Right ventricle myocardium superior (tissue), 1 donor: ENCODE data around the gene PAM16. TPM values are rescaled to one million over a fixed set of nuclear protein-coding genes. Genes with fewer than 3 reads are reported as not detected.
A peak's percentile ranks its signal among the peaks of the same experiment; 100 is the strongest.

Experiments used
- ATAC-seq: fragments of 200-7000 bp; cut with Tn5 transposase; one replicate; pipeline ENCODE4 v1.9.1; 2020; ENCODE audit warnings: mild to moderate bottlenecking; ENCODE audit not compliant: poor library complexity
- DNase-seq: peaks from one replicate; pipeline ENCODE4 v3.0.0-alpha.2; 2020
- intact Hi-C: fragments of 100-400 bp; cut with DNase I; formaldehyde crosslinking; loops from one replicate; pipeline ENCODE4 v1.11.2; 2022
- total RNA-seq: library from RNA; stranded (reverse); fragmentation: NEBNext Ultra II Directional; extraction: Animal tissue kit (Norgen Biotek cat#: 25700); gene quantifications from one replicate; pipeline ENCODE4 v1.2.1, GENCODE V29; 2021
- donor health status: DM: no; HTN: yes; CAD: no; lungs with severe emphysema.

PAM16 gene
- total RNA-seq, 1 donor from 2014 or later = 74.0 TPM

DNA sequence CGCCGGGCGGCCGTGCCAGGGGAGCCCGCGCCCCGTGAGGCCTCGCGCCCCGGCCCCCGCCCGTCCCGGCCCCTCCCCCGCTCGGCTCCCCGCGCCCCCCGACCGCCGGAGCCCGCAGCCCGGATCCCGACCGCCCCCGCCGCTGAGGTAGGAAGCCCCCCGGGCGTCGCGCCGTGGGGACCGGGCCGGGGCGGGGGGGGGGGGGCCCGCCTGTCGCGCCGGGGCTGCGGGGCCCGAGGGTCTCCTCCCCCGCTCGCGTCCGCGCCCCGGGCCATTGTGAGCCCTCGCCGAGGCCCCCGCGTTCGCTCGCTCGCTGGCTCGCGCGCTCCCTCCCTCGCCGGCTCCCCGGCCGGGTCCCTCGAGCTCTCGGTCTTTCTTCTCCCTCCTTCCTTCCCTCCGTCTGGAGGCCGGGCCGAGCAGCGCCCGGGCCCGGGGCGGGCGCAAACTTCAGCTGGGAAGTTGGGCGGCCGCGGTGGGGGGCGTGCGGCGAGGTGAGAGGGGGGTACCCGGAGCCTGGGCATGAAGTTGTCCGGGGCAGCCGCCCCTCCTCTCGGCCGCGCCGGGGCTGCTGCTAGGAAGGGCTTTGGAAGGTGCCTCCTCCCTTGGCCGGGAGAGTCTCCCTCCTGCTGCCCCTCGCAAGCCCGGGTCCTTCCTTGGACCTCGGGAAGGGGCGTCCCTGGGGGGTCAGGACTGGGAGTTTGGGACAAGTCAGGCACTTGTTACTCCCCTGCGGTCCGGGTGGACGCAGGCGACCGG is 34.8 kb downstream of the PAM16 start:
- intact Hi-C loops = no loop called here
- no peak for DNase-seq
- ATAC-seq = no peak

- ATAC-seq (peak; percentile 81), DNase-seq (peak; percentile 84)
- intact Hi-C loops = no loop called here
Observed at GRCh38 chr16:4315186-4316107, 35.7 kb downstream of the PAM16 start, which contains the start of gene GLIS2. Gene GLIS2, plus strand, starts transcription at chr16:4316067. Its CDS starts 16,214 bp downstream, at chr16:4332281.

DNA sequence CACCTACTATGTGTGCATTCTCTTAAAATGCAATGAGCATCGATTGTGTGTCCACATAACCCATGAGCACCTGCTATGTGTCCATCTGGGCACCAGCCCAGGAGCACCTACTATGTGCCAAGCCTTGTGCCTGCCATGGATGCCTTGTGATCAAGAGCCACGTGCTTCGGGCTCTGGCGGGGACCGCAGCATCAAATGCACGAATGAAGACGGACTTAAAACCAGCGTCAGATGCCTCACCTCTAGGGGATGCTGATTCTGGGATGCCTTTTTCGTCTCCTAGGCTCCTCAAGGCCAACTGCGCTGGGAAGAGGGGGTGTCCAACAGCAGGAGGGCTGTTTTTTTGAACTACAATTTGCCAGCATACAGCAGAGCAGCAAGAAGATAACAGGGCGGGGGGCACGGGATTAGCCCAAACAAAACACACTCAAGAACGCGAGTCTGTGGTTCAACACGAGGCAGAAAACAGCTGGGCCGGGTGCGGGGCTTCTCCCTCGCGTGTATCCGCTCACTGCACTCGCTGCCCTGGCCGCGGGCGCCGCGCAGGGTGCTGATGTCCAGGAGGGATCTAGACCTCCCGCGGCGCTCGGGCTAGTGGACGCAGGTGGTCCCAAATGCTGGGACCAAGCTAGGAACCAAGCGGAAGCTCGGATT is 36.5 kb downstream of the PAM16 start:
- intact Hi-C loops = no loop called here
- DNase-seq = no peak
- peak; percentile 0 for ATAC-seq

DNA sequence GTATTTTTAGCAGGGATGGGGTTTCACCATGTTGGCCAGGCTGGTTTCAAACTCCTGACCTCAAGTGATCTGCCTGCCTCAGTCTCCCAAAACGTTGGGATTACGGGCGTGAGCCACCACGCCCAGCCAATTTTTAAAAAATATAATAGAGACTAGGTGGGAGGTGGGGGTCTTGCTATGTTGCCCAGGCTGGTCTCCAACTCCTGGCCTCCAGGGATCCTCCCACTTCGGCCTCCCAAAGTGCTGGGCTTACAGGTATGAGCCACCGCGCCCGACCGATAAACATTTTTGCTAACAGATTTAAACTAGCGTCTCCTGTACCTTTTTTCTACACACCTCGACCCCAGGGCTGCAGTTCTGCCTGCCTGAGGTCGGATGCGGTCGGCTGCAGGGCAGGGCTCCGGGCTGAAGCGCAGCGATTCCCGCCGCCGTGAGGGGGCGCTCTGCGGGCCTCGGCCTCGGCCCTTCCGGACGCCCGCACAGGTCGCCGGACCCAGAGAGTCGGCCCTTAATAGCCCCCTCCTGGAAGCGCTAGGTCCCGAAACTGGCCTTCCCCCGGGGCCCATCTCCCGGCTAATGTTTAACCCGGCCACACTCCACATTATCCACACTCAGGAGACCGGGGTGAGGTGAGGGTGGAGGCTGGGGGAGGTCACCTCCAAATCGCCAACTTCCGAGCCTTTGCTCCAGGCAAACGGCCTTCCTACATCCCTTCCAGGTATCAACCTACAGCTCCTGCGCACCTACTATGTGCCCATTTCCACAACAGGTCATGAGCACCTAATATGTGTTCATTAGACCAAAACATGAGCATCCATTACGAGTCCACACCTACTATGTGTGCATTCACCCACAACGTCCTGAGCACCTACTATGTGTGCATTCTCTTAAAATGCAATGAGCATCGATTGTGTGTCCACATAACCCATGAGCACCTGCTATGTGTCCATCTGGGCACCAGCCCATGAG is 37.3 kb downstream of the PAM16 start:
- no peak for DNase-seq
- intact Hi-C loops = no loop called here
- no peak for ATAC-seq

- DNase-seq (peak; percentile 73), ATAC-seq (peak; percentile 27)
- intact Hi-C loops = no loop called here
Observed at GRCh38 chr16:4309833-4310266, 41.3 kb downstream of the PAM16 start.

DNA sequence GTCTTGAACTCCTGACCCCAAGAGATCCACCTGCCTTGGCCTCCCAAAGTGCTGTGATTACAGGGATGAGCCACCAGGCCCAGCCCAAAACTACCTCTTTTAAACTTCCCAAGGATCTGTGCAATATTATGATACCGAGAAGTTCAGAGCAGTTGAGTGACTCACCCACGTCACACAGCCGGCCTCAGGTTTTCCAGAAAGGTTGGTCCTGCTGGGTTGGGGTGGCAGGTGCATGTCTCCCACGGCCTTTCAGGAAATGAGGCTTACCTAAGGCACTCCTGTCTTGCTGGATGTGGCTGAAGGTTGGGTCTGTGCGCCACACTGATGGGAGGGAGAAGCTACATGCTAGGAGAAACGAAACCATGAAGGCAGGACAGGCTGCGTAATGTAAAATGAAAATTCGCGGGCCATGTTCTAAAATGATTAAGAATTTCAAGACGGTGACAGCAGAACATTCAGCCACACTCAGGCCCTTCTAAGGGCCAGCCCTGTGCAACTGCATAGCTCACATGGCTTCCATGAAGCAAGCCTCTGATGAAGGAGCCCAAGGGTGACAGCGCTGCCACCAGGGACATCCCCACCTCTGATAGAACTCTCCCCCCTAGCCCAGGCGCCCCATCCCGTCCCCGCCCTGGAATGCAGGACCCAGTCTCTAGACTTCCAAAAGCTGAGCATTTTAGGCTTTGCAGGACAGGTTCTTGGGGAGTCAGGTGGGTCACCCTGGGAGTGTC is 41.9 kb downstream of the PAM16 start:
- intact Hi-C loops = no loop called here
- no peak for ATAC-seq
- DNase-seq = no peak

DNA sequence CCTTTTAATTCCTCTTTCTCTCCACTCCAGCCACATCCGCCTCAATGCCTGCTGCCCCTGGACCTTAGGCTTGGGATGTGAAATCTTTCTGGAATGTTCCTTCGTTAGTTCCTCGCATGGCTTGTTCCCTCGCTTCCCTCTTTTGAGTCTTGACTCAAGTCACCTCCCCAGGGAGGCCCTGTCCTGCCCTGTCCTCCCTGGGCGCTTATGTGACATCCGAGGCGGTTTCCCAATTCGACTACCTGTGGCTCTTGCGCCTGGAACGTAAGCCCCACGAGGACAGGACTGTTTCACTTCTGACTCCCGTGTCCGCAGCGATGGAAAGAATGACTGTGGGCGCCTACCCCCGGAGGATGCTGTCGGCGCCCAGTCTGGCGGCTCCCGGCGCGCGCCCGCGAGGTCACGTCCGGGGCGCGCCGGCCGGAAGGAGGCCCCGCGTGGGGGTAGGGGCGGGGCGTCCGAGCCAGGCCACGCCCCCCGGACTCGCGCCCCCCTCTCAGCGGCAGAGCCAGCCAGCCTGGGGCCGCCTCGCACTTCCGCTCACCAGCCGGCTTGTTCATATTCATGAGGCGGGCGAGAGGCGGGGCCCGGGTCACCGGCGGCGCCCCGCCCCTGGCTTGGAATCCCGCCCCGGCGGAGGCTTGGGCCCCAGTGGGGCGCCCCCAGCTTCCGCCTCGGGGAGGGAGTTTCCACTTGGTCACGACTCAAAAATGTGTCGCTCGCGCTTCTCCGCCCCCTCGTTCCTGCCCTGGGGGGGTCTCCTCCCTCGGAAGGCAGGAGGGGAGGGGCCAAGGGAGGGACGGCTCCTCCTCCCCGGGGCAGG is 43.7 kb downstream of the PAM16 start:
- DNase-seq (peak; percentile 98), ATAC-seq (peak; percentile 98)
- intact Hi-C loops = loop anchor here (2.0 kb wide), 1 partner anchor 21 kb away; no protein-coding TSS in a partner anchor

- no peak for DNase-seq
- intact Hi-C loops = loop anchor here (2.0 kb wide), 1 partner anchor 22 kb away; no protein-coding TSS in a partner anchor
Observed at GRCh38 chr16:4306470-4307214, 44.5 kb downstream of the PAM16 start.

DNA sequence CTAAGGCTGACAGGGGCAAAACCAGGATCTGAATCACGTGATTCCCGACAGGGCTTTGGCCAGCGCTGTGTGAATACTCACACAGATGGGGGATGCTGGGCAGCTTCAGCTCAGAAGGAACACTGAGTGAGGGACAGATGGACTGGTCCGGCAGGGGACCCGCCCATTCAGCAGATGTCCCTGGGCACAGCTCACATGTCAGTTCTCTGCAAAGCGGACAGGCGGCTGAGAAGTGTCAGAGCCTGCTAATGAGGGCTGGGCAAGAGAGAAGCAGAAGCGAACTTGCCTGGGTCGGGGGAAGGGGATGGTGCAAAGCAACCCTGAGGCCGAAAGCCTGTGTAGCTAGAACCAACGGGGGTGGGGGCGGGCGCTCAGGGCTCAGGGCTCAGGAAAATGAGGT is 47.1 kb downstream of the PAM16 start:
- intact Hi-C loops = no loop called here
- DNase-seq (no peak), ATAC-seq (no peak)

More at GRCh38 chr16:4306470-4307214, 44.5 kb downstream of the PAM16 start:
- ATAC-seq = no peak

DNA sequence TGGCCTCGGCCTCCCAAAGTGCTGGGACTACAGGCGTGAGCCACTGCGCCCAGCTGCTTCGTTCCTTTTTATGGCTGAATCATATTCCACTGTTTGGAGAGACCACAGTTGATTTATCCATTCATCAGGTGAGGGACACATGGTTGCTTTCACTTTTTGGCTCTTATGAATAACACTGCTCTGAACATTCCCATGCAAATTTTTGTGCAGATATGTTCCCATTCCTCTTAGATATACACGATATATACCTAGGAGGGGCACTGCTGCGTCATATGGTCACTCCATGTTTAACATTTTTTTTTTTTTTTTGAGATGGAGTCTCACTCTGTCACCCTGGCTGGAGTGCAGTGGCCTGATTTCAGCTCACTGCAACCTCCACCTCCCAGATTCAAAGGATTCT is 49.2 kb downstream of the PAM16 start:
- DNase-seq = no peak
- intact Hi-C loops = no loop called here
- no peak for ATAC-seq

DNA sequence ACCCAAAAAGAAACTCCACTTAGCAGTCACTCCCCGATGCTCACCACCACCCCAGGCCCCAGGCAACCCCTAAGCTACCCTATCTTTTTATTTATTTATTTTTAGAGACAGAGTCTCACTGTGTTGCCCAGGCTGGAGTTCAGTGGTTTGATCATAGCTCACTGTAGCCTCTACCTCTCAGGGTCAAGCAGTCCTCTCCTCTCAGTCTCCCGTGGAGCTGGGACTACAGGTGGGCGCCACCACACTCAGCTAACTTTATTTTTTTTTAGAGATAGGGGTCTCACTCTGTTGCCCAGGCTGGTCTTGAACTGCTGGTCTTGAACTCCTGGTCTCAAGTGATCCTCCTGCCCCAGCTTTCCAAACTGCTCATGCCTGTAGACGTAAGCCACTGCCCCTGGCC is 49.9 kb downstream of the PAM16 start:
- DNase-seq (no peak), ATAC-seq (no peak)
- intact Hi-C loops = no loop called here

DNA sequence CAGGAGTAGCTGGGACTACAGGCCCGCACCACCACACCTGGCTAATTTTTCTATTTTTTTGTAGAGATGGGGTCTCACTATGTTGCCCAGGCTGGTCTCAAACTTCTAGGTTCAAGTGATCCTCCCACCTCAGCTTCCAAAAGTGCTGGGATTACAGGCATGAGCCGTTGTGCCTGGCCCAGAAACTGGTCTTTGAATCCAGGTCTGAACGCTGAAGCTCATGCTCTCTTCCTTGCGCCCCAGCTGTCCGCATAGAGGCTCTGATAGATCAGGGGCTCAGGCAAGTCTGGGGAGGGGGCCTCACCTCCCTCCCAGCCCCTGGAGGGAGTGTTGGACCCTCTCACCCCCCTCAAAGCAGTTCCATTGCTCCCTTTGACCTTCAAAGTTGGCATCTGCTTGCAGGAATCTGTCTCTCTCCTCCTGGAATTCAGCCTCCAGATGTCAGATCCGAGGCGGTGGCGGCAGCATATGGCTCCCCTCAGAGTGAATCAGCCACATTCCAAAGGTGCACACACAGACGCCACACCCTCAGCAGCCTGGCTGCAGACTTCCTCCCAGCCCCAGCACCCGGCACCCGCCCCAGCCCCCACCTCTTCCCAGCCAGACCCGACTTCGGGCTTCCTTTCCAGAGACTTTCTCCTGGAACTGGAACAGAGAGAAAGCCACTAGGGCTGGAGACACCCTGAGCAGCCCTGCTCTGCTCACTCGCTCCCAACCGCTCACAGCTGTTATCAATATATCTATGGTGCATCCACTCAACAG is 52.2 kb downstream of the PAM16 start:
- peak; percentile 81 for ATAC-seq
- DNase-seq = peak; percentile 81
- intact Hi-C loops = no loop called here

DNA sequence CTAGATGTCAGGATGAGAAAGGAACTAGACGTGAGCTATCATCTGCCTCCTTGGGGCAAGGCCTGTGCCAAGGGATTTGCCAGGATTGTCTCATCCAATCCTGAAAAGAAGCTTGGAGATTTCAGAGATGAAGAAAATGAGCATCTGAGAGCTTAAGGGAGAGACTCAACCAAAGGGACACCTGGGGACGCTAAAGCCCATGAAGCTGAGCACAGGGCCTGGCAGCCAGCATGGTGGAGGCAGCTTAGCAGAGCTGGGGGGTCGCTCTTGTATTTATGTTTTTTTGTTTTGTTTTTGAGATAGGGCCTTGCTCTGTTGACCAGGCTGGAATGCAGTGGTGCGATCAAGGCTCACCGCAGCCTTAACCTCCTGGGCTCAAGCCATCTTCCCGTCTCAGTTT is 53.6 kb downstream of the PAM16 start:
- DNase-seq (no peak), ATAC-seq (no peak)
- intact Hi-C loops = no loop called here

- no peak for DNase-seq
- intact Hi-C loops = no loop called here
- ATAC-seq = no peak
Observed at GRCh38 chr16:4295581-4295980, 55.5 kb downstream of the PAM16 start.

- peak; percentile 65 for DNase-seq
- intact Hi-C loops = no loop called here
- peak; percentile 87 for ATAC-seq
Observed at GRCh38 chr16:4293822-4294457, 57.2 kb downstream of the PAM16 start.
